Measurements from ENCODE around the gene HOXD9. TPM values are rescaled to one million over a fixed set of nuclear protein-coding genes. Genes with fewer than 3 reads are reported as not detected.

Gene HOXD9
- total RNA-seq, 2 experiments from 2014 or later: not detected

DNA sequence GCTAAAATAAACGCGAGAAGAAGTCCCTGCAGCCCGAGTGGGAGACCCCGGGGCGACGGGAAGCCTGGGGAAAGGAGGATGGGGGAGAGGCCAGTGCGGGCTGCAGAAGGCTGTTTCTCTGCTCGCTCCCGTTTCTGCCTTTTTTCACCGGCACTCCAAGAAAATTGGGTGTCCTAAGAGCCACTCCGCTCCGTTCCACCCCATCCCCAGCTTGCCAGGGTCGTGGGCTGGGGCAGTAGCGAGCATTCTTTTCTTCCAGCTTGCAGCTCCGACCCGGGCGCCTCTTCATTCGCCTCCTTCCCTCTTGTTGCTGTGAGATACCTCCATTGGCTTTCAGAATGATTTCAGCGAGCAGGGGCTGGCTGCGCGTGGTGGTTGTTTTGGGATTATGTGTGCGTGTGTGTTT, 35.7 kb downstream of the HOXD9 start:
- intact Hi-C loops (cut with micrococcal nuclease): no loop called here
- Mint-ChIP-seq H3K4me1 (ENCODE audit: low read depth) (peaks cover 12% of the 10 kb centered on the region), H3K4me3 (peak overlapping the region; percentile 28), H3K27me3 (peaks cover 70% of the 10 kb centered on the region), H3K36me3 (ENCODE audit: low read depth) (no peaks in the 10 kb centered on the region), H3K9me3 (no peaks in the 10 kb centered on the region), H3K27ac (no peak overlapping the region)
- ChIA-PET POLR2A (no interaction called here), CTCF (interaction anchor here (0.9 to 1.1 kb wide), 3 partner anchors 25 to 297 kb away, joined by 3 read pairs; no protein-coding TSS in a partner anchor)
- DNase-seq: no peak
- TF ChIP-seq CTCF (IDR thresholded peaks at IDR 0.05): no peak
- no peak for ATAC-seq

DNA sequence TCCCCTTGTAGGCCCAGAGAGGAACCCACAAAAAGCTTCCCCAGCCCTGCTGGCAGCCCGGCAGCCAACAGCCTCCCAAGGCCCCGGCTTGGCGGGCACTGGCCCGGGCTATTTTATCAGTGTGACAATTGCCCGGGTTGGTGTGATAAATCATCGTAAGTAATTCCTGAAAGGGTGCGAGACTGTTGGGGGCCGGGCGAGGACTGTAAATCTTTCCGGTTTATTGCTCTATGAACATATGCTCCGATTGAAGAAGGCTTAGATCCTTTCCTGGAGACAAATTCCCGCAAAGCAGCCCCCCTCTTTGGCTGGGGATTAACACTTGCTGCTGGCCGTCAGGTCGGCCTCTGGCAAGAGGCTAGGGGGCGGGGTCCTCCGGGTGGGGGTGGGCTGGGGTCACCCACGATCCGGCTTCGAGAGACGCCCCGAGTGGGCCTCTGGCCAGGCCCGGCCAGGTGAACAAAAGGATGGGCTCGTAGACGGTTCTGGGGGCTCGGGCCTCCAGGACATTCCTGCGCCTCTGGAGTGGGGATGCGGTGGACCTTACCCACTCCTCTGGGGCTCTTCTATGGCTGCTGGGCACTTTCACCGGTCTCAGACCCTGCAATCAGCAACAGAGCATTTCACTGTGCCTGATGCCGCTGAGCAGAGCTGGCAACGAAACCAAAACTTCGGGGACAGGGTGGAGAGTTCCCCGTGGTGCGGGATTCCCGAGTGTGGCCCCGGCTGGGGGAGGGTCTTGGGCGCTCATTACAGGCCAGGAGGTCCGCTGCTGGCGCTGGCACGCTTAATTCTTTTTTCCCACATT, 36.5 kb downstream of the HOXD9 start:
- no peak for ATAC-seq
- peaks cover 13% of the 10 kb centered on the region for H3K4me1 Mint-ChIP-seq (ENCODE audit: low read depth)
- H3K4me3 Mint-ChIP-seq: no peak overlapping the region
- intact Hi-C loops (cut with micrococcal nuclease): no loop called here
- H3K27me3 Mint-ChIP-seq: peaks cover 78% of the 10 kb centered on the region
- H3K36me3 Mint-ChIP-seq (ENCODE audit: low read depth): peaks cover under 1% of the 10 kb centered on the region
- H3K9me3 Mint-ChIP-seq: peaks cover 4% of the 10 kb centered on the region
- no peak for DNase-seq
- TF ChIP-seq CTCF (IDR thresholded peaks at IDR 0.05): no peak
- H3K27ac Mint-ChIP-seq: no peak overlapping the region
- ChIA-PET CTCF (interaction anchor here (0.9 to 5.5 kb wide), 3 partner anchors 19 to 31 kb away, joined by 3 to 34 read pairs (median 3); no protein-coding TSS in a partner anchor), POLR2A (no interaction called here)

- Mint-ChIP-seq H3K36me3 (ENCODE audit: low read depth) (peaks cover 3% of the 10 kb centered on the region), H3K9me3 (peaks cover 4% of the 10 kb centered on the region), H3K27ac (no peak overlapping the region), H3K4me3 (no peak overlapping the region), H3K27me3 (peaks cover 79% of the 10 kb centered on the region), H3K4me1 (ENCODE audit: low read depth) (peaks cover 20% of the 10 kb centered on the region)
- CTCF ChIA-PET: interaction anchor here (1.0 to 5.5 kb wide), 4 partner anchors 20 to 64 kb away, joined by 3 to 34 read pairs (median 6); no protein-coding TSS in a partner anchor
- ATAC-seq (no peak), DNase-seq (no peak)
- no peak for TF ChIP-seq CTCF (IDR thresholded peaks at IDR 0.05)
- POLR2A ChIA-PET: no interaction called here
- intact Hi-C loops (cut with micrococcal nuclease): loop anchor here (5.0 kb wide), 1 partner anchor 37 kb away; the partner anchor contains the start of gene HOXD9
Observed at GRCh38 chr2:176159663-176160250, 37.2 kb downstream of the HOXD9 start.

DNA sequence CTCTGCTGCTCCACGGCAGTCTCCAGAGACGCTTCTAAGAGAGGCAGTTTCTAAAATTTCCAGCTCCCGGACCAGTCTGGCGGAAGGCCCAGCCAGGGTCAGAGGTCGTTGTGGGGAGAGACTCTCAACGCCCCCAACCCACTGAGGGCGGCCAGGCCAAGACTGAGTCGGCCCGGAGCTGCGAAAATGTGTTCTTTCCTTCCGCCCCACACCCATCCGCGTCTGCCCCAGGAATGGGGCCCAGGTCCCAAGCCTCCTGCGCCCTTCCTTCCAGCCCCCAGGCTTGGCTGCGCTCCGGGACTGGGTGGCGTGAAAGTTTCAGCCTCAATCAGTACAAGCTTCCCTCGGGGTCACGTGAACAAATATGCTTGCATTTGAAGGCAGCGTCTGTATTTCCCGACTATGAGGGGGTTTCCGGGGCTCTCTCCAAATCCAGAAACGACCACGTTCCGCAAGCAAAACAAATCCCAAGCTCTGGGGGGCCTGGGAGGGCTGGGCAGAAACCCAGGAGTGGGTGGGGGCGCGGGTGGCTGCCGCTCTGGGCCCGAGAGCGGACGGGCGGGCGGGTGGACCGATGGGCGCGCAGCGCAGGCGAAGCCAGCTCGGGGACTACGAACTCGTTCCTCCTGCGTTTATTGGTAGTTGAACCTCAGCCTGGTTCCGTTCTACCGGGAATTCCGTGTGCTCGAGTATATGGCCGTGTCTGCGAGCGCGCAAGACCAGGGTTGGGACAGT, 37.9 kb downstream of the HOXD9 start:
- H3K9me3 Mint-ChIP-seq: peaks cover 4% of the 10 kb centered on the region
- H3K4me1 Mint-ChIP-seq (ENCODE audit: low read depth): peaks cover 23% of the 10 kb centered on the region
- peaks cover 79% of the 10 kb centered on the region for H3K27me3 Mint-ChIP-seq
- POLR2A ChIA-PET: no interaction called here
- DNase-seq: no peak
- intact Hi-C loops (cut with micrococcal nuclease): loop anchor here (5.0 kb wide), 1 partner anchor 38 kb away; the partner anchor contains the start of gene HOXD9
- H3K4me3 Mint-ChIP-seq: no peak overlapping the region
- no peak overlapping the region for H3K27ac Mint-ChIP-seq
- no peak for ATAC-seq
- H3K36me3 Mint-ChIP-seq (ENCODE audit: low read depth): peaks cover 3% of the 10 kb centered on the region
- TF ChIP-seq CTCF (IDR thresholded peaks at IDR 0.05): no peak
- CTCF ChIA-PET: interaction anchor here (1.0 to 5.5 kb wide), 7 partner anchors 20 to 394 kb away, joined by 3 to 34 read pairs (median 5); no protein-coding TSS in a partner anchor
